Neural crest cell (in vitro differentiated cells): ENCODE data around the gene SUPT3H. TPM values are rescaled to one million over a fixed set of nuclear protein-coding genes. Genes with fewer than 3 reads are reported as not detected.

ENCODE experiments used
- DNase-seq: peaks from one replicate; pipeline ENCODE4 v3.0.0; 2021; ENCODE audit warnings: low read depth, mixed read lengths, low spot score
- H3K27ac Mint-ChIP-seq: one replicate; pipeline ENCODE4 v1.8.0; 2021; ENCODE audit warnings: mild to moderate bottlenecking, mixed read lengths; ENCODE audit not compliant: unreplicated experiment
- H3K27me3 Mint-ChIP-seq: 2 replicates; pipeline ENCODE4 v1.8.0; 2021; ENCODE audit warnings: low read depth, mild to moderate bottlenecking, mixed read lengths
- H3K36me3 Mint-ChIP-seq: 2 replicates; pipeline ENCODE4 v1.8.0; 2021; ENCODE audit warnings: low read depth, mild to moderate bottlenecking, mixed read lengths
- H3K4me1 Mint-ChIP-seq: 2 replicates; pipeline ENCODE4 v1.8.0; 2021; ENCODE audit warnings: mixed read lengths
- H3K4me3 Mint-ChIP-seq: one replicate; pipeline ENCODE4 v1.8.0; 2021; ENCODE audit warnings: mild to moderate bottlenecking, mixed read lengths
- H3K9me3 Mint-ChIP-seq: 2 replicates; pipeline ENCODE4 v1.8.0; 2021; ENCODE audit warnings: mixed read lengths
- CTCF ChIP-seq: fragments of 200-600 bp; sonication (generic); conservative IDR thresholded peaks from 2 replicates; pipeline ENCODE4 v1.5.0; 2021; ENCODE audit warnings: antibody characterized with exemption, mild to moderate bottlenecking
- total RNA-seq: library from RNA; stranded (reverse); gene quantifications from 2 replicates; pipeline ENCODE4 v1.2.1, GENCODE V29; 2021

Gene SUPT3H
- total RNA-seq, 1 donor from 2014 or later, result 17.0 TPM

- H3K36me3 Mint-ChIP-seq, result peaks cover 27% of the 10 kb centered on the region
These were observed 435.5 kb downstream of the SUPT3H start for GRCh38 chr6:44942201-44942600.

GRCh38 chr6:44940367-44940766, 437.4 kb downstream of the SUPT3H start:
- TF ChIP-seq CTCF, result no peak
- Mint-ChIP-seq H3K27me3 (no peaks in the 10 kb centered on the region), H3K36me3 (peaks cover 19% of the 10 kb centered on the region)

More at GRCh38 chr6:44942201-44942600, 435.5 kb downstream of the SUPT3H start:
- no peak for TF ChIP-seq CTCF
- H3K27ac Mint-ChIP-seq, result no peak overlapping the region
- H3K4me1 Mint-ChIP-seq, result no peaks in the 10 kb centered on the region
- H3K9me3 Mint-ChIP-seq, result peaks cover 6% of the 10 kb centered on the region
- H3K27me3 Mint-ChIP-seq, result no peaks in the 10 kb centered on the region
- no peak for DNase-seq
- H3K4me3 Mint-ChIP-seq, result no peak overlapping the region

GRCh38 chr6:44935693-44936300, 441.9 kb downstream of the SUPT3H start:
- DNase-seq, result no peak
- no peak overlapping the region for H3K4me3 Mint-ChIP-seq
- no peak for TF ChIP-seq CTCF
- no peak overlapping the region for H3K27ac Mint-ChIP-seq
- peaks cover 7% of the 10 kb centered on the region for H3K36me3 Mint-ChIP-seq
- no peaks in the 10 kb centered on the region for H3K9me3 Mint-ChIP-seq
- no peaks in the 10 kb centered on the region for H3K27me3 Mint-ChIP-seq
- no peaks in the 10 kb centered on the region for H3K4me1 Mint-ChIP-seq

More at GRCh38 chr6:44940367-44940766, 437.4 kb downstream of the SUPT3H start:
- DNase-seq, result no peak
- H3K27ac Mint-ChIP-seq, result no peak overlapping the region
- peaks cover 3% of the 10 kb centered on the region for H3K9me3 Mint-ChIP-seq
- no peaks in the 10 kb centered on the region for H3K4me1 Mint-ChIP-seq
- no peak overlapping the region for H3K4me3 Mint-ChIP-seq

GRCh38 chr6:44933108-44933507, 444.6 kb downstream of the SUPT3H start:
- Mint-ChIP-seq H3K27ac (no peak overlapping the region), H3K4me3 (no peak overlapping the region), H3K9me3 (no peaks in the 10 kb centered on the region), H3K36me3 (no peaks in the 10 kb centered on the region), H3K4me1 (no peaks in the 10 kb centered on the region), H3K27me3 (no peaks in the 10 kb centered on the region)
- no peak for DNase-seq
- TF ChIP-seq CTCF, result no peak

GRCh38 chr6:44932651-44933091, 445.1 kb downstream of the SUPT3H start:
- DNase-seq, result no peak
- TF ChIP-seq CTCF, result no peak
- no peaks in the 10 kb centered on the region for H3K4me1 Mint-ChIP-seq

More at GRCh38 chr6:44932651-44933091, 445.1 kb downstream of the SUPT3H start:
- no peak overlapping the region for H3K27ac Mint-ChIP-seq
- no peaks in the 10 kb centered on the region for H3K27me3 Mint-ChIP-seq
- no peaks in the 10 kb centered on the region for H3K9me3 Mint-ChIP-seq
- H3K4me3 Mint-ChIP-seq, result no peak overlapping the region
- no peaks in the 10 kb centered on the region for H3K36me3 Mint-ChIP-seq
